ENCODE results near the gene GRIK1.

The GRIK1 gene

GRCh38 chr21:29904359-29905282 lies 35.2 kb downstream of the GRIK1 start:
- no peak for TF ChIP-seq CTCF (IDR thresholded peaks at IDR 0.05)

- no peak for TF ChIP-seq CTCF (IDR thresholded peaks at IDR 0.05)
These were observed 42.9 kb downstream of the GRIK1 start for GRCh38 chr21:29896884-29897283.

- no peak for TF ChIP-seq CTCF (IDR thresholded peaks at IDR 0.05)
These were observed 46.1 kb downstream of the GRIK1 start for GRCh38 chr21:29893687-29894086.

GRCh38 chr21:29892379-29892778 lies 47.4 kb downstream of the GRIK1 start:
- TF ChIP-seq CTCF (IDR thresholded peaks at IDR 0.05): no peak

GRCh38 chr21:29888437-29888836 lies 51.4 kb downstream of the GRIK1 start:
- TF ChIP-seq CTCF (IDR thresholded peaks at IDR 0.05): no peak

GRCh38 chr21:29887313-29888009 lies 52.3 kb downstream of the GRIK1 start:
- TF ChIP-seq CTCF (IDR thresholded peaks at IDR 0.05): no peak

- TF ChIP-seq CTCF (IDR thresholded peaks at IDR 0.05): no peak
These were observed 54.3 kb downstream of the GRIK1 start for GRCh38 chr21:29885491-29885890.

Measured in LNCAP (cell line).